Superior temporal gyrus (tissue), 1 donor: ENCODE data around the gene NECTIN1.

Experiments used
- DNase-seq: peaks from one replicate; pipeline ENCODE4 v3.0.0-alpha.2; 2016; ENCODE audit errors: extremely low spot score

NECTIN1 gene

DNA sequence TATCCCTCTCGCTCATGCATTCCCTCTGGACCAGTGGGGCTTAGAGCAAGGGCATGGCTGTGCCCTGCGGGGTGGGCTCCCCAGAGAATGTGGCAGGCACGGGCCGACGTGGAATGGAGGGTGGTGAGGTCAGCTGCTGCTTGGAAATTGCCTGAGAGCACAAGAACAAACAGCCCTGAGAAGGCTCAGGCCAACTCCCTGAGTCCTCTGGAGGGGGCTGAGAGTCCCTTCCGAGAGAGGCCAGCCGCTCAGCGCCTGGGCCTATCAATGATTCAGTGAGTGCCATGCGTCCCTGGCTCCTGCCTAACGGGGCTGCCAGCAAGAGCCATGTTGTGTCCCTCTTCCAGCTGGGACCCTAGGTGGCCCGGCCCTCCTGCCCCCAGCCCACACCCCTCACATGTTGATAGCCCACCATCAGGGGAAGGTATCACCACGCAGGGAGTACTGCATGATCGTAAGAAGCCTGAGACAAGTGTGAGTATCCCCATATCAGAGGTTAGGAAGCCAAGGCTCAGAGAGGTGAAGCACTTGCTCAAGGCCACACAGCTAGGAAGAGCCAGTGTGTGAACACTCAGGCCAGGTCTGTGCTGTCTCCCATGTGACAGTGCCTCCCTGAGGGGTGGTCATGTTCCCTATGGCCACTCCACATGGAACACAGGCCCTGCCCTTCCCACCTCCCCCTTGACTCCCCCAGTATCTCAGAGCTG lies 55.8 kb downstream of the NECTIN1 start:
- no peak for DNase-seq

DNA sequence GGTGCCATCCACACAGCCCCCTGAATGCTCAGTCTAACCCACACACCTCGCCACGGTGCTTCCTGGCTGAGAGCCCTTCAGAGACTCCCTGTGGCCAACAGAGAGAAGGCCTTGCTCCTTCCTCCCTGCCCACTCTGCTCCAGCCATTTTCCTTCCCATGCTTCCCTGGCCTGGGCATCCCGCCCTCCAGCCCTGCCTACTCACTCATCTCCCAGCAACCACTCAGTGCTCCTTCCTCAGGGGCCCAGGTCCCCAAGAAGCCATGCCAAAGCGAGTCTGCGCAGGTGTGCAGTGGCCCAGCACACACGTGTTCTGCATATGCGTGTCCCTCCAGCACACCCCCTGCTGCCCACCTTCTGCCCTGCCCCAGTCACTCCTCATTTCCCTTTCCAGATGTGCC lies 56.4 kb downstream of the NECTIN1 start:
- DNase-seq: no peak

GRCh38 chr11:119671561-119672015 lies 57.4 kb downstream of the NECTIN1 start:
- peak; percentile 93 for DNase-seq

DNA sequence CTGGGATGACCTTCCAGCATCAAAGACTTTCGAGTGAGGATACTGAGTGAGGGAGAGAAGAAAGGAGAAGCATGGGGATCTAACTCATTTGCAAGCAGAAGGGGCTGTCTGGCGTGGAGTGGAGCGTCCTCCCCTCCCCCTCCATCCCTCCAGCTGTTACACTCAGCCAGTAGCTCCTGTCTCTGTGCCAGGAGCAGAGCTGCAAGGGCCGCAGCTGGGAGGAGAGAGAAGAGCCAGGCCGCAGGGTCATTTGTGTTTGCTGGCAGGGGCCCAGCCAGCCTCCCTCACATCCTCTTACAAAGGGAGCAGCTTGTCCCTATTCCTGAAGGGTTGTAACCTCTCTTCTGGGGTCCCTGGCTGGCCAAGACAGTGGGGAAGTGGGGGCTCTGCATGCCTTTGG lies 57.9 kb downstream of the NECTIN1 start:
- DNase-seq: peak; percentile 88

DNA sequence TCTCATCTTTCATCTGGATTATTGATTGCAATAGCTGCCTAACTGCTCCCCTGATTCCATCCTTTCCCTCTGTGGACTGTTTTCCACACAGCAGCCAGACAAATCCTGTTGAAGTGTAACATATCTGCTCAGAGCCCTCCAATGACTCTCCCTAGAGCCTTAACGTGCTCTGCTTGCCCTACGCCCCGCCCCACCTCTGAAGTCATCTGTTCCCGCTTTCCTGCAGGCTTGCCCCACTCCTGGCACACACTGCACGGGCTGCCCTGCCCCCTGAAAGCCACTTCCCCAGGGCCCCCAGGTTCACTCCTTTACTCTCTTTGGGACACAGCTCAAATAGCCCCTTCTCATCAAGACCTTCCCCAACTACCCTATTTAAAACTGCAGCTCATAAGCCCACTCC lies 59.5 kb downstream of the NECTIN1 start:
- DNase-seq: no peak

GRCh38 chr11:119668676-119669075 lies 60.3 kb downstream of the NECTIN1 start:
- DNase-seq: no peak

DNA sequence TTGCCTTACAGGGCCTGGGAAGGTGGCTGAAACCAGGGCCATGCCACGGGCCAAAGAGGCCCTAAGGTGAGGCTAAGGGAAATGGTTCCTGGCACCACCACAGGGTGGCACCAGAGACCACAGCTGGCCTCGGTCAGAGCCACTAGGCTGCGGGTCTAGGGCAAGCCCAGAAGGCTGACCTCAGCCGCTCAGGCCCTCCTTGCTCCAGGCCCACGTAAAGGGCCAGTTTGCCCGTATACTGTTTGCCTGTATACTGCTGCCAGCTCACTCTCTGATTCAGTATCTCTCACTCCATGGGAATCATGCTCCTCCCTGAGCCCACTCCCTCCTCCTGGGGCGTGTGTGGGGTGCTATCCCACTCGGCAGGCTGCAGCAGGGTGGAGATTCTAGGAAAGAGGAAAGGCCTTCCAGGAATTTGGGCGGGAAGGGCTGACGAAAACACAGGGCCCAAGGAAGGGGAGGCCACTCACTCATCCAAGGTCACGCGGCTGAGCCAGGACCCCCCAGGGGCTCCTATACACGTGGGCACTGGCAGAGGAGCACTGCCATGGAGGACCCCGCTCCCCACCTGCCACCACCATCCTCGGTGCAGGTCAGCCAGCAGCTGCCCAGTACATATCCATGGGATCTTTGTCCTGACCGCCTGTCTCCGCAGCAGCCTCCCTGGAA lies 62.4 kb downstream of the NECTIN1 start:
- DNase-seq: peak; percentile 94

DNA sequence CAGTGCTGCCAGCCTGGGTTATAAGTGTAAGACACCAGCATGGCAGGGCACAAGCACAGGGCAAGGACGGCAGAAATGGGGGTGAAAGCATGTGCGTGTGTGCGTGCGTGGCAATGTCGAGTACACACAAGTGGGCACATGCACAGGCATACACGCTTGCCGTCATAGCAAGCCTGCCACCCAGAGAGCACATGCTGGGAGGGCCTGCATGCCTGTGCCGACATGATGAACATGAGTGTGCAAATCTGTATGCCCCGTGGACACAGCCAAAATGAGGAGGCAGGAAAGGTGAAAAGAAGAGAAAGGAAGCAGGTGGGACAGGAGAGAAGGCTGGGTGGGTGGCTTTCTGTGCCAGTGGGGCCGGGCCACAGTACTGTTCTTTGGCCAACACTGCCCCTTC lies 62.9 kb downstream of the NECTIN1 start:
- no peak for DNase-seq

GRCh38 chr11:119664701-119665420 lies 64.1 kb downstream of the NECTIN1 start:
- DNase-seq: no peak

DNA sequence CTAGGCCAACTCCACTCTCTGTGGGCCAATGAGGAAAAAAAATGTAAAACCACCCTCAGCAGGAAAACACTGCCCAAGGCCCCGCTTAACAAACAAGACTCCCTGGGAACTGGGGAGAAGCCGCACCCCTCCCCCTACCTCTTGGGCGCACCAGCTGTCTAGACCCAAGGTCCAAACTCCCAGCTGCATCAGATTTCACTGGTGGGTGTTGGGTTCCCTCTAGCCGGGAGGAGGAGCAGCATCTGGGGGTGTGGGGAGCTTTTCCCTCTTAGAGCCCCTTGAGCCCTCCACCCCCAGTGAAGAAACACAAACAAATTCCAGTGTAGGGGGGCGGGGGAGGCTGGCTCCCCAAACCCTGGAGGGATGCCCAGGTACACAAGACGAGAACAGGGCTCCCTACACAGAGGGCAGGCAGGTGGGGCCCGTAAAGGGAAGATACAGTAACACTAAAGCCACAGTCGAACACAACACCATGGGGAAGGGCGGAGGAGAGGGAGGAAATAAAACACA lies 64.9 kb downstream of the NECTIN1 start:
- DNase-seq: peak; percentile 43

DNA sequence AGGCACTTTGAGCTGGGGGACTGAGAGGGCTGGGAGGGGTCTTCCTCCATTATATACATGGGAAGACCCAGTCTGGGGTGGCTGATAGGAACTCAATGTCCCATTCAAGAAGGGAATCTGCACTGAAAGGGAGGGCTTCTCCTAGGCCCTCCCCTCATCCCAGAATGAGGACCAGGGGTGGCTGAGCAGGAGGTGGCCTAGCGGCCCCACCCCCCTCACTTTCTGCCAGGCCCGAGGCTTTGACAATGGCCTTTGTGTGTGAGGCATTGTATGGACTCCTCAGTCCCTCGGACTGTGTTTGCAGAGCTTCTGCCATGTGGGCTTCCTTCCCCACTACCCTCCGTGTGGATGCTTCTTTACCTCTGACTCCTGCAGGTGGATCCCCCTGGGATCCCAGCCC lies 65.7 kb downstream of the NECTIN1 start:
- DNase-seq: peak; percentile 85

DNA sequence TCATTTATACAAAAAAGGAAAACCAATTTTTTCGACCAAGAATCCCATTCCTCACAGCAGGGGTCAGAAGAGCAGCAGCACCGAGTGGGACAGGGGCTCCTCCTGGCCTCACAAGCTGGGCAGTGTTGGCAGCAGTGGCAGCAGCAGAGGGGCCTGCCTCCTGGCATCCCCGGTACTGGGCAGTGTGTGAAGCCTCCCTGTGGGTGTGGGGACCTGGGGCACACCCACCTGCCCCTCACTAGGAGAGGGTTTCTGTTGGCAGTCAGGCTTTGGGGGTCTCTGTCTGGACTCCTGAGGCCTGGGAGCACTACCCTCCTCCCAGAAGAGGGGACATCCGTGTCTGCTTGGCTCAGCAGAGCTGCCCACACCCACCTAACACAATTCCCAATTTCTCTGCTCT lies 67.8 kb downstream of the NECTIN1 start:
- no peak for DNase-seq

DNA sequence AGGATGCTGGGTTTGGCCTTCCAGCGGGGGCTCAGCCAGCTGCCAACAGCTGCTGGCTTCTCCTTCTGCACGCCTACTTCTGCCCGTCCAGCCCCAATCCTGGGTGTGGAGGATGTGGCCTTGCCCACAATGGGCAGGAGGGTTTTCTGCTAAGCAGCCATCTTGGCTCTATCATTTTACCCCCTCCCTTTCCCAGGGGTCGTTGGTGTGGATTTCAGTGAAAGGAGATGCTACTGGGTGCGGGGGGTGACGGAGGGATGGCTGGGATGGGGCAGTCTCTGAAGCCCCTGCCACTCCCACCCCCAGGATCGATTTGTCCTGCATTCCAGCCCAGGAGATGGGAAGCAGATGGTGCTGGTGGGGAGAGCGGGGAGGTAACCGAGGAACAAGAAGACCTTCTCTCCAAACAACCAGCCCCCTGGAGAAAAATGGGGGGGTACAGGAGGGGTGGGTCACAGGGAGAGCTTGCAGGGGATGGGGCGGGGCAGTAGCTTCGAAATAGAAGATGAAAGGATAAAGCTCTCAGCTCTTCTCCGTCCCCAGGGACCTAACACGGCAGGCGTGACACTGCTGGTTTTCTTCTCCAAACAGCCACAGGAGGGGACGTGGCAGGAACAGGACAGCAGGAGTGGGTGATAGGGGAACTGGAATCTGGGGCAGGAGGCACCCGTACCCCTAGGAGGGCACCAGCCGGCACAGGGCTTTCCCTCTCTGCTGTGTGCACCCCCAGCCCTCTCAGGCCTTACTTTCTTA lies 68.9 kb downstream of the NECTIN1 start:
- DNase-seq: no peak

DNA sequence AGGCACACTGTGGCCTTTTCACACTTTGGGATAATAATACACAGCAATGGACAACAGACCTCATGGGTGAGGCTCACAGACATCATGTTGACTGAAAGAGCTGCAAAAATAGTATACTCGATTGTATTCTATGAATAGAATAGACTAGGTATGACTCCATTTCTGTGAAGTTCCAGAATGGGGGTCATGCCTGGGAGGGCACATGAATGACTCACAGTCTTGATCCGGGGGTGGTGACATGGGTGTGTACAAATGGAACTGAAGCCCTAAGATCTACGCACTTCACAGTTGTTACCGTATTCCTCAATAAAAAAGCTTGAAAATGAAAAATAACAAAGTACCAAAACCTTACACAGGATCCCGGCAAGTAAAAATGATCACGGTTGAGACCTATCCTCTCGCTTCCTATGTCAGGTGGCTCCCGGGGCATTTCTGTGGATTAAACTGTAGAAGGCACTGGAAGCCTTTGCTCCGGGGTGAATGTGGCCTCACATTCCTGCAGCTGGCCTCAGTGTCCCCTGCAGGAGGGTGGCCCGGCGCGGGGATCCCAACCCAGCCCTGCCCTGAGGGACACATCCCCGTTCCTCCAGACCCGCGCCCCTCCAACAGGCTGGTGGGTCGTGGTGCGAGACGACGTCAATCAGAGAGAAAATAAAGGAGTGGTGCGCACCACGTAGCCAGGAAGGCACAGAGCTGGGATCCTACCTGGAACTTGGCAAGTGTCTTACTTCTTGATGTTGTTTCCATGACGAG lies 75.9 kb downstream of the NECTIN1 start:
- no peak for DNase-seq

- no peak for DNase-seq
Observed at GRCh38 chr11:119651802-119652584, 77.0 kb downstream of the NECTIN1 start.

- no peak for DNase-seq
Observed at GRCh38 chr11:119650251-119650650, 78.7 kb downstream of the NECTIN1 start.

DNA sequence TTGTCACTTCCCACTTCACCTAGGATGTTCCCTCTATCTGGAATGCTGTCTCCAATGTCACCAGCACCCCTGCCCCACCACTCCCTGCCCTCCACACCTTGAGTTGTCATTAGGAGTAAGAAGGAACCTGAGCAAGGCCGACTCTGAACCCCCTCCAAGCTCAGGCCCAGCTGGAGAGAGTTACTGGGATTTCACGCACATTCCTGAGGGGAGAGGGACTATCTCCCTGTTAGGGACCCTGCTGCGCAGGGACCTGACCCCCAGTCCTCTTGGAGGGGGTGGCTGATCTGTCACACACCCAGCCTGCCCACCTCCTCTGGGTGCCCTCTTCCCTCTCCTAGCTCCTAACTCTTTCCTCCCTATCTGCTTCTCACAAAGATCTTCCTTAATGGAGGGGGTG lies 81.7 kb downstream of the NECTIN1 start:
- no peak for DNase-seq

DNA sequence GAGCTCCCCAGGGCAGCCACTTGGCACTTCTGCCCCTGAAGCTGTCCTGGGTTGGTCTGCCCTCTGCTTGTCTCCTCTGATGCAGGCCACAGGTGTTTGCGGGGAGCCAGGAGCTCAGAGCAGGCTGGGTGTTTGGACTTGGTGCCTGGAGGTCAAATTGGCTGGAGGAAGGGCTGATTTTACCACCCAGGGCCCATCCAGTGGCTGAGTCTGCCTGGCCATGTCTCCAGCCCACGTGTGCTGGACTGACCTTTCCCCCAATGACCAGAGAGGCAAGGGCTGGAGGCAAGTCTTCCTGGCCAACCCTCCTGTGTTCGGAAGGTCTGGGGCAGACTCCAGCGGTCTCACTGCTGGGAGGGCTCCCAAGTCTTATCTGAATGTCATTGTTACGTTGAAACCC lies 84.0 kb downstream of the NECTIN1 start:
- no peak for DNase-seq

DNA sequence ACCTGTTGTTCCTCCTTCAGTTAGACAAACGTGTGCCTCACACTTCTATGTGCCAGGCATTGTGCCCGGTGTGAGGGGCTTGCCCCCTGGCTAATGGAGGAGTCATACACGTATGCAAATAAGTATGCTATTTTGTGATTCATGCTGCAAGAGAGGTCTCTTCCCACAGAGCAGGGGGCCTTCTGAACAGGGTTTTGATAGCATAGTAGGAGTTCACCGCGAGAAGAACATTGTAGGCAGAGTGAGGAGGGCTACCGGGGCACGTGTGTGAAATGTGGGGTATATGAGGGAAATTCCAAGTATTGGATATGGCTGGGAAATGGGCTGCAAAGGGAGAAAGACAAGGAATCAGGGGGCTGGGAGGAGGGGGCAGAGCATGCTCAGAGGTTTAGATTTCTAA lies 84.5 kb downstream of the NECTIN1 start:
- DNase-seq: no peak

GRCh38 chr11:119643876-119644225 lies 85.1 kb downstream of the NECTIN1 start:
- DNase-seq: no peak
